NCI-H1694 (cell line): ENCODE results near the gene ARL8A.
"Not testable (repeated sequence)": the region's sequence is repeated elsewhere in the genome, so short reads cannot be mapped to it uniquely, and the experiment has no call there.

Source experiments
- DNase-seq: peaks from one replicate; lab custom pipeline; 2025; lab: John Stamatoyannopoulos, UW

The ARL8A gene

GRCh38 chr1:202173993-202174392 lies 29.5 kb upstream of the ARL8A start:
- DNase-seq = no peak

DNA sequence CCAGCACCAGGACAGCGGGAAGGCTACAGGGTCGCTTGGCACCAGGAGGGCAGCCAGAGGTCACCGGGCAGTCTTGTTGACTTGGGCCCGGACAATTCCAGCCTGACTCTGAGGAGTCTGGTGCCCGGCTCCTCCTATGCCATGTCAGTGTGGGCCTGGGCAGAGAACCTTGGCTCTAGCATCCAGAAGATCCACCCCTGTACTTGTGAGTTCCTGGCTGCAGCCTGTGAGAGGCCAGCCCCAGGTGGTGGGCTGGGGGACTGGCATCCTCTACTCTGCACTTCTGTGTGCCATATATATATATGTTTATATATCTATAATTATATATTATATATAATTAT lies 27.4 kb upstream of the ARL8A start:
- DNase-seq = no peak

DNA sequence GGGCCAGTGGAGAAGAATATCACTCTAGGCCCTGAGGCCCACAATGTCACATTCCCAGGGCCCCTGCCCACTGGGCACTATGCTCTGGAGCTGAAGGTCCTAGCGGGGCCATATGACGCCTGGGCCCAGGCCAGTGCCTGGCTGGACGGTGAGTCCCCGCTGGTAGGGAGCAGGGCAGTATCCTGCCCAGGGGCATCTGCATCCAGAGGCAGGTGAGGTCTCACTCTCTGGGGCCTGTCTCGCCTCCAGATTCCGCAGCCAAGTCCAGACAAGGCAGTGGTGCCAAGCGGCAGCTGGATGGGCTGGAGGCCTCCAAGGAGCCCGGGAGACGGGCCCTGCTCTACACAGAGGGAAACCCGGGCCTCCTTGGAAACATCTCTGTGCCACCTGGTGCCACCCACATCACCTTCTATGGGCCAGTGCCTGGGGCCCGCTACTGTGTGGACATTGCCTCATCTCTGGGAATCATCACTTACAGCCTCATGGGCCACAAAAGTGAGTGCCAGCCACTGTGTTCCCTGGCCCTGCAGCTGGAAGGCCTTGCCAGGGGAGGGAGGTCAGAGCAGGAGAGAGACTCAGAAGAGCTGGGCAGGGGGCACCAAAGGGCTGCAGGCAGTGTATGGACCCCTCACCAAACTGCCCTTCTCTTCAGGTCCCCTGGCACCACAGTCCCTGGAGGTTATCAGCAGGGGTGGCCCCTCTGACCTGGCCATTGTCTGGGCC lies 26.9 kb upstream of the ARL8A start:
- DNase-seq = no peak

- peak; percentile 58 for DNase-seq
These were observed 26.2 kb upstream of the ARL8A start for GRCh38 chr1:202170726-202171125.

GRCh38 chr1:202168861-202169260 lies 24.3 kb upstream of the ARL8A start:
- DNase-seq = no peak

DNA sequence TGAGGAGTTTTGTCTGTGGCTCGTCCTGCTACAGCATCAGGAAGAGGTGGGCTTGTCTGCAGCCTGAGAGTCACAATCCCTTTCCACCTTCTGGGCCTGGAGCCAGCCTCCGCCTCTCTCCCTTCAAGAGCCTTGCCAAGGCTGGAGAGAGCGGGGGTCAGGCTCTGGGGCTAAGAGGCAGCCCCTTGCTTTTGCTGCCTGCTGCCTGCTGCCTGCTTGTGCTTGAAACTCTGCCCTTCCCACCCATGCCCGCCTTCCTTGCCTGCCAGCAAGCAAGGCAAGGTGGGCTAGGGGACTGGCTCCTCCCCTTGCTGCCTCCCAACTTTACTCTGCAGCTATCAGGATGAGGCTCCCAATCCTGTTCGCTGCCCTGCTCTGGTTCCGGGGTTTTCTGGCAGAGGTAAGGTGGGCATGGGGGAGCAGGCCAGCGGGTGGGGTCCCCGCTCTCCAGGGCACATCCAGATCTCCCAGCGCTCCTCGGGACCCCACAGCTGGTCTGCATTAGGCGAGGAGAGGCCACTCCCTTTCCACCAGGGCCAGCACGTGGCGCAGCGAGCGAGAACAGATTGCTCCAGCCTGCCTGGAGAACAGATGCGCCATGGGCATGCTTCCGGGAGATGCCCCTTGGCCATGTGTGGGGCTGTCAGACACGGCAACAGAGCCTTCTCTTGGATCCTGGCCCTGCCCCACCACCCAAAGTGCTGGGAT lies 23.3 kb upstream of the ARL8A start:
- DNase-seq = peak; percentile 80

- not testable (repeated sequence) for DNase-seq
These were observed 22.5 kb upstream of the ARL8A start for GRCh38 chr1:202167054-202167453.

- DNase-seq = no peak
These were observed 21.7 kb upstream of the ARL8A start for GRCh38 chr1:202165942-202166843.

DNA sequence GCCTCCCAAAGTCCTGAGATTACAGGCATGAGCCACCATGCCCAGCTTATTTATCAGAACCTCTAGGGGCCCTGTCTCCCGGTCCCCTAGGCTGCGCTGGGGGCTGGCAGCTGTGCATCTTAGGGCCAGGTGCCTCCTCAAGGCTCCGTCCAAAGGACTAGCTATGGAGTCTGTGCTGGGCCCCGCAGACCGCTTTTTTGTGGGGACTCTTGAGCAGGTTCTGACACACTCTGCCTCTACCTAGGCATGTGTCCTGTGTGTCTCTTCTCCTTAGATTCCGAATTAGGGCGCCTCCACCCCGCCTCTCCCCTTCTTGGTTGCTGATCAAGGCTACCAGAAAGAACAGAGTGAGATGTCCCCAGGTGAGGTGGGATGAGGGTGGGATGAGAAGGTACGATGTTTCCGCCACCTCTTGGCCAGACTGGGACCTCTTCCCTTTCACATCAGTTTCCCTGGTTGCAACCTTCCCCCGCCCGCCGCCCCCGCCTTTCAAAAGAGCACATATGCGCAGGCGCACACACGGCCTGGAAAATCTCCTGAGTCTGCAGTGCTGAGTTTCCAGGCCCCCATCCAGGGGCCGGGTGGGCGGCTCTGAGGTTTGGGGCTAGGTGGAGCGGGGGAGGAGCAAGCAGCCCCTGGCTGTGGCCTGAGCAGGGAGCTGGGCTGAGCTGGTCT lies 20.9 kb upstream of the ARL8A start:
- DNase-seq = no peak

DNA sequence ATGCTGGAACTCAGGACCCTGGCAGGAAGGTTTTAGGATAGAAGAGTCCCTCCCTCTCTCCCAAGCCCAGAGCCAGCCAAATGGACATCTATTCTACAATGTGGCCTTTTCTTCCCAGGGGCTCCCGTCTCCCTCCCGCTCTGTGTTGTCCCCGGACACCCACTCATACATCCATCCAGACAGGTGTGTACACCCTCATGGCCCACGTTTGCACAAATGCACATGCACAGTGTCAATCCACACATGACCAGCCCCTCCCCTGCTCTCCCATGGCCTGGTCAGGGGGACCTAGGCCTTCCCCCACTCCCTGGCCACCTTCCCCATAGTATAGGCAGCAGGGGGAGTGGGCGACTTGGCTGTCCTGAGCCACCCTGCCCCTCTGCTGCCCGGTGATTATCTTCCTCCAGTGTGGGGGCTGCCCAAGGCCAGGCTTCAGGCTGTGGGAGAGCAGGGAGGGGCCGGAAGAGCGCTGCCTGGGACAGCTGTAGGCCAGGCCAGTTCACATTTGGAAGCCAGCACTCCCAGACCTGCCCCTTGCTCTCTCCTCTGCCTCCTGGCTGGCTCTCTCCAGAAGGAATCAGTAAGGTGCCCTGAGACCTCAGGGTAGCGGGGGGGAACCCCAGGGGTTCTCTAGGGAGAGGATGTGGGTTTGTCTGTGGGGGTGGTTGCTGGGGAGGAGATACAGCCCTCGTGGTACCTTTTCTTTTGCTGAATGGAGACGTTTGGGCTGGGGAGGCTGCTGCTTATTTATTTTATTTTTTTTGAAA lies 19.9 kb upstream of the ARL8A start:
- DNase-seq = no peak

GRCh38 chr1:202163281-202164270 lies 19.0 kb upstream of the ARL8A start:
- DNase-seq = no peak

DNA sequence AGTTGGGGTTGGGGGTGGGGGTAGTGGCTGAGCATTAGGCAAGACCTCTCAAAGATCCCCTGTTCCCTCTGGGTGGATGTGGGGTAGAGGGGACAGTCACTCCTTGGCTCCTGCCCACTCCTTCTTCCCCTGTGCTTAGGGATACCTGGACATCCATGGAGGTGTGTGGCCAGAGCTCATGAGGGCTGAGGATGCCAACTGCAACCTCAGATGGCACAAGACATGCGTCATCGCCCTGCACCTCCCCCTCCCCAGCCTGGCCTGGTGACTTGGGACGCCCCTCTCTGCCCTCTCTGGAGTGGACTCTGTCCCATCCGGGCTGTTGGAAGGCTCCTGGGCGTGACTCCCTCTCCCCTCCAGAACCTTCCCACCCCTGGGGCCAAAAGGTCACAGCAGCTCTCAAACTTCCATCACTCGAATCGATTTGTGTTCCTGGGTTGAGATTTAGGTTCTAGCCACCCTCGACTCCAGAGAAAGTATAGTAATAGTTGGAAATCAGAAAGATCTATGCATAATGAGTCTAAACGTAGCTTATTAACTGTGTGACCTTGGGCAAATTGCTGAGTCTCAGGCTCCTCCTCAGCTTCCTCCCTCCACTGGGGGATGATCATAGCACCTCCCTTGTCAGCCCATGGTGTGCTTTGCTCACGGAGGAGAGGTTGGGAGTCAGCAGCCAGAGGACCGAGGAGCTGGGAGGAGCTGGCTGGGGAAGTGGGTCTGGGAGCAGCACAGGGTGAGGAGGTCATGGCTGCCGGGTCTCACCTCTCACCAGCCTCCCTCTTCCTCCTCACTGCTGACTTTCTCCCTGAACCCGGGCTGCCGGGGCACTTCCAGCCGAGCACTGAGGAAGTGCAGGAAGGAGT lies 18.1 kb upstream of the ARL8A start:
- no peak for DNase-seq

DNA sequence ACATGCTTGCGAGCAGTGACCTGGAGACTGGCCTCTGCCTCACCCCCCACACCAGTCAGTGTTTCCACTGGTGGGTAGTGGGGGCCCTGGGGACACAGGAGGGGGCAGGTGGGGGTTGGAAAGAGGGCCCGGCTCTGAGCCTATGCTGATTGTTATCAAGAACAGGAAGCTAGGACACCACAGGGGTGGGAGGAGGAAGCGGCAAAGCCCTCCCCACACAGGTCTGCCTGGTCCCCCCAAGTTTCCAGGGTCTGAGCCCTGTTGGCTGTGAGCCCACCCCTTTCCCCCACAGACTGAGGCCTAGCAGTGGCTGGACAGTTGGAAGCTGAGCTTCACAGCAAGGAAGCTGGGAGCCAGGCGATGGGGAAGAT lies 17.5 kb upstream of the ARL8A start:
- no peak for DNase-seq

DNA sequence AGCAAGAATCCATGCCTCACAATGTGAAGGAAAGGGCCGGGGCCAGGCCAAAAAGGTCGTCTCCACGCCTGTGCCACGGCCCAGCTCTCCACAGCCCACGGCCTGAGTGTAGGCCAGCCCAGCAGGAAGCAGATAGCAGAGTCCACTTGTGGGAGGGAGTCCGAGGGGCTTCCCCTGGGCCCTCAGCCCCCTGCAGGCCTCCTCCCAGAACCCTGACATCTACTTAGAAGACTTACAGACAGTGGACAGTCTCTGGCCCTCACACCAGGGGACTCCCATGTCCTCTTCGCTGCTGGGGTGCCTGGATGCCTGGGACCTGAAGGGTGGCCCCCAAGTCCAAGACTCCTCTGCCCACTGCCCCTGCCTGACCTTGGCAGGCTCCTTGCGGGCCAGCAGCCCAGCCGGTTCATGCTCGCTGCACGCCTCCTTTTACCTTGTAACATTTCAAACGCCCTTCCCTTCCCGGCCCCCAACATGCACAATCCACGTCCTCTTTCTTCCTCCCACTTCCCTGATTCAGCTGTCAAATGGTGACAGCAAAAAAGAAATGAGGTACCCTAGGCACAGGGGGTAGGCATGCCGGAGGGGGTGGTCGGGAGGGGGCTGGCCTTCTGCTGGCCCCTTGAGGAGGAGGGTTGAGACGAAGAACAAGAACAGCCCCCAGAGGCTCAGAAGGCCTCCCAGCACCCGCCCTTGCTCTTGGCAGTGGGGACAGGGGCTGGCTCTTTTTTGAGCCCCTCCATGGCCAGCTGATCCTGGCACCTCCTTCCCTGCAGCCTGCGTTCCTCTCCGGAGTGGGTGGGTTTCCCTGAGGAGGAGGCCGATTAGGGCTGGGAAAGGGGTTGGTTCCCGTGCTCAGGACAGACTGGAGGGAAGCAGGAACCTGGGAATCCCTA lies 16.9 kb upstream of the ARL8A start:
- DNase-seq = no peak

- DNase-seq = no peak
These were observed 15.9 kb upstream of the ARL8A start, which contains the start of gene PTPN7 for GRCh38 chr1:202160377-202160940. PTPN7 (minus strand) TSS chr1:202160602; CDS start chr1:202159402, 1,200 bp downstream.

- no peak for DNase-seq
These were observed 15.2 kb upstream of the ARL8A start for GRCh38 chr1:202159534-202160371.
